GM19238 (cell line): ENCODE measurements around the gene CD7.

ENCODE experiments used
- DNase-seq: peaks from one replicate; pipeline ENCODE4 v3.0.0; 2011; ENCODE audit warnings: low spot score; ENCODE audit not compliant: insufficient read length

Gene CD7

GRCh38 chr17:82328141-82328993 lies 11.0 kb upstream of the CD7 start:
- no peak for DNase-seq

DNA sequence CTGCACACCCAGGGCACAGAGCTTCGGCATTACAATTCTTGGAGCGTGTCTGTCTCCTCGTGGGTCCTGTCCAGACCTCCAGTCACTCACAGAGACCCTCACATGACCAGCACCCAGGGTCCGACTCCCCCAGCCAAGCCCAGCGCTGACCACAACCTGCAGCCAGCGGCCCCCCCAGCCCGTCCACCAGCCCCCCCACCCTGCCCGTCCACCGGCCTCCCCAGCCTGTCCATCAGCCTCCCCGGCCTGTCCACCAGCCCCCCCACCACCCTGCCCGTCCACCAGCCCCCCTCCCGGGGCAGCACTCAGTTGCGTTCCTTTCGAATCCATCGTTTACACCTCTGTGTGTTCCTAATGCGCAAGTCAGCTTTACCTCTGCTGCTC lies 10.3 kb upstream of the CD7 start:
- no peak for DNase-seq

GRCh38 chr17:82327289-82327688 lies 9.9 kb upstream of the CD7 start:
- no peak for DNase-seq

DNA sequence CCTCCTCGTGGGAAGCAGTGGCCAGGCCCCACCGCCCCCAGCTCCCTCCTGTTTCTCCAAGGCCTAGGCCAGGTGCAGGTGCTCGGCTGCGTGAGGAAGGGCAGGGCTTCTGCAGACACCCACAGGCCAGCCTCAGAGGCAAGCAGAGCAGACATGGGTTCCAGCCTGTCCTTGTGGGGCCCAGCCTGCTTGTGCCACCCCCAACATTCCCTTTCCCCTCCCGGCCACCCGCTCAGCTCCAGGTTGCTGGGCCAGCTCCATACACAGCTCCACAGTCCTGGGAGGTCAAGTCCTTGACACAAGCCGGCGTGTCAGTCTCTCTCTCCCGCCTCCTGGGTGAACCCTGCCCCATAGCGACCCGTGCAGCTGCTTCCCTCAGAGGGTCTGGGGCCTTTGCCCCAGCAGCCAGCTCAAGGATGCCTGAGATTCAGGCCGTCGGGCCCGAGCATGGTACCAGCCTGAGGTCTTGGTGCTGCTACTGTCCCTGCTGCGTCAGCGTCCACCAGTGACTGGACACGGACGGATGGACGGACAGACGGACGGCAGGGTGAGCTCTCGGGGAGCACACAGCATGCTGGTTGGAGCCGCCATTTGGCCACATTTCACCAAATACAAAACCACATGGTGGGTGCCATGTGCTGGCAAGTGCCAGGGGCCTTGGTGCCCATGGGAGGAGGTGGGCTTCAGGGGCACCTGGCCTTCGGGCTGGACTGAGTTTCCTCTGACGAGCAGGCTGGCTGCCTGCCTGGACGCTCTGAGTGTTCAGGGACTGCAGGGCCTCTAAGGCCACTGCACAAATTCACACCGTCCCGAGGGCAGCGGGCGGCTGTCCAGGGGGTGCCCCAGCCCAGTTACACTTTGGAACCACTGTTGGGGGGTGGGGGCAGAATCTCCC lies 8.1 kb upstream of the CD7 start:
- DNase-seq, result no peak

DNA sequence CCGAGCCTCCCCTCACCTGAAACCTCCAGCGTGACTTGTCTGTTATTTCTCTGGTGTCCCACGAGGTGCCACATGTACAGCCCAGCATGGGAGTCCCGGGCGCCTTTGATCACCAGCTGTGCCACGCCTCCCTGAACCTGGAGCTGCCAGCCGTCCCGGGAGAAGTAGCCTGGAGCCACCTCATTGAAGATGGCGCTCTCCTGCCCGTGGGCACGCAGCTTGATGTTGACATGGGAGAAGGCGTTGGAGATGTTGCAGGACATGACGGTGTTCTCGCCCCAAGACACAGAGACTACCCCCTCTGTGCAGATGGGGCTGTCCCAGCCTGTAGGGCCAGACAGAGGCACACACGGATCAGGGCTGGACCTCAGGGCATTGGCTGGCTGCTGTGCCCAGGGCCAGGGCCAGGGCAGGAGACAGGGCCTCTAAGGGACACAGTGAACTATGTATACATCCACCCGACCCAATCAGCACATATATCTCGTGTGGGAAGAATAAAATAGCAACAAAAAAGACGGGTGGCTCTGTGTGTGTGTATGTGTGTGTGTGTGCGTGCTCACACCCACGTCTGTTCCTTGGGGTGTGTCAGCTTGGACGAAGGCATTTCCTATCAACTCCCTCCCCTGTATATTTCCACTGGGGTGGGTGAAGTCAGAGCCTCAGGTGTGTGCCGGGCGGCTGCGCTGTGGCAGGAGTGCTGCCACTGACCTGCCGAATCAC lies 7.3 kb upstream of the CD7 start:
- DNase-seq, result no peak

GRCh38 chr17:82323514-82324234 lies 6.3 kb upstream of the CD7 start:
- DNase-seq, result no peak

DNA sequence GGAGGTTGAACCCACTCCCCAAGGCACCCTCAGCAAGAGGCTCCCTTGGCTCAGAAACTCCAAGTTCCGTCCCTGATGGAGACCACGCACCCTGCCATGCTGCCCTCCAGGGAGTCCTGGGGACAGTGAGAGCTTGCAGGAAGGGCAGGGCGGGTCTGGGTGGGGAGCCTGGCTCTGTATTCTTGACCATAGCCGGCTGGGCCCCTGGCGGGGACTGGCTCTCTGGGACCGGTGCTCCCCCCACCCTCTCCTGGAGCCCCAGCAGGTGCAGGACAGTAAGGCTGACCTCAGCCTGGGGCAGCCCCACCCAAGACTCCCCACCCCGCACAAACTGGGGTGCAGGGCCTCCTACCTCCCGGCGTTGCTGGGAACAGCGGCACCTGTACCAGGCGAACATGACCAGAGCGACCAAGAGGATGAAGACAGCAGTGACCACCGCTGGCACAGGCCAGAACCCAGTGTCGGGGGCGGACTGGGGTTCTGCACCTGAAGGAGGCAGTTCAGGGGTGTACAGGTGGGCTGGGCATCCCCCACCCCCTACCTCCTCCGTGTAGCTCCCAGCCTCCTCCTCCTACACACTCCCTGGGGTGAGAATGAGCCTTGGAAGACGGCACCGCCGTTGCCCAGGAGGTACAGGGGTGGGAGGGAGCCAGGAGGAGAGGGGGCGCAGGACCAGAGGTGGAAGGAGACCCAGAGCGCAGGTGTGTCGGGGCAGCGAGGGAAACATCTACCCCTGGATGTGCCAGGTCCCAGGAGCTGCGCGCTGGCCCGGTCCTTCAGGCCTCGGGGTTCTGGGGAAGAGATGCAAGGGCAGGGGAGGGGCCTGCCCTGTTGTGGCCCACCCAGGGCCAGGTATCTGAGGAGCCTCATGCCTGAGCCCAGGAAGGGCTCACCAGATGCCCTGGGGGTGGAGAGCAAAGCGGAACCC lies 5.4 kb upstream of the CD7 start:
- DNase-seq, result no peak

GRCh38 chr17:82321947-82322466 lies 4.6 kb upstream of the CD7 start:
- DNase-seq, result no peak

- DNase-seq, result peak; percentile 71
These were observed 3.8 kb upstream of the CD7 start for GRCh38 chr17:82320956-82321927.

DNA sequence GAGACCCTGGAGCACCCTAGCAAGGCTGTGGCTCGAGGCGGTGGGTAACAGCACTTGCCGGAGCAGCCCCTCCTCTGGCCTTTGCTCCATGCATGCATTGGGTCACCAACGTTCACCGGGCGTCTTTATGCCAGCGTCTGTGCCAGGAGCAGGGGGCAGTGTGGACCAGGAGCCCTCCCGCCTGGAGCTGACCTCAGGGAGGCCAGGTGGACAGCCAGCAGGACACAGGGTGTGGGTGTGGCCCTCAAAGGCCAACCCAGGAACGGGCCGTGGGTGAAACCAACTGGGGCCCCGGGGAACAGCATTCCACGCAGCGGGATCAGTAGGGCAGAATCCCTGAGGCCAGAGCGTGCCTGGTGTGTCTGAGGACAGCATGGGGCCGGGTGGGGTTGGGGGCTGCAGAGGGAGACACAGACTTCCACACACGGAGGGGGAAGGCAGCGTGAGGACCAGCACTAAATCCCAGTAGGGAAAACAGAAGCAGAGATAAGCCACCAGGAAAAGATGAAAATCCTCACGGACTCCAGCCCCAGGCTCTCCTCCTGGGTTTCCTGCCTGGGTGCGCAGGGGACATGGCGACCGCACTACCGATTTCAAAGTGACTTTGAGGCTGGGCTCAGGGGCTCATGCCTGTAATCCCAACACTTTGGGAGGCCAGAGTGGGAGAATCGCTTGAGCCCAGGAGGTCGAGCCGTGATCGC lies 2.9 kb upstream of the CD7 start:
- no peak for DNase-seq

DNA sequence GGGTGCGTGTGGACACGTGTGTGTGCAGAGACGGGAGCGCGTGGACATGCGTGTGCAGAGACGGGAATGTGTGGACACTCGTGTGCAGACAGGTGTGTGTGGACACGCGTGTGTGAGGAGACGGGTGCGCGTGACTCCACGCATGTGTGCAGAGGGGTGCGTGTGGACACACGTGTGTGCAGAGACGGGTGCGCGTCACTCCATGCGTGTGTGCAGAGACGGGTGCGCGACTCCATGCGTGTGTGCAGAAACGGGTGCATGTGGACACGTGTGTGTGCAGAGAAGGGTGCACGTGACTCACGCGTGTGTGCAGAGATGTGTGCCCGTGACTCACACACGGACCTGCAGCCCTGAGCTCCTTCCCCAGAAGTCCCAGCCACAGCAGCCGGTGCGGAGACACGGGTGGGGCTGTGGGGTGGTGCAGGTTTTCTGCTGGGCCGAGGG lies 2.2 kb upstream of the CD7 start:
- no peak for DNase-seq

DNA sequence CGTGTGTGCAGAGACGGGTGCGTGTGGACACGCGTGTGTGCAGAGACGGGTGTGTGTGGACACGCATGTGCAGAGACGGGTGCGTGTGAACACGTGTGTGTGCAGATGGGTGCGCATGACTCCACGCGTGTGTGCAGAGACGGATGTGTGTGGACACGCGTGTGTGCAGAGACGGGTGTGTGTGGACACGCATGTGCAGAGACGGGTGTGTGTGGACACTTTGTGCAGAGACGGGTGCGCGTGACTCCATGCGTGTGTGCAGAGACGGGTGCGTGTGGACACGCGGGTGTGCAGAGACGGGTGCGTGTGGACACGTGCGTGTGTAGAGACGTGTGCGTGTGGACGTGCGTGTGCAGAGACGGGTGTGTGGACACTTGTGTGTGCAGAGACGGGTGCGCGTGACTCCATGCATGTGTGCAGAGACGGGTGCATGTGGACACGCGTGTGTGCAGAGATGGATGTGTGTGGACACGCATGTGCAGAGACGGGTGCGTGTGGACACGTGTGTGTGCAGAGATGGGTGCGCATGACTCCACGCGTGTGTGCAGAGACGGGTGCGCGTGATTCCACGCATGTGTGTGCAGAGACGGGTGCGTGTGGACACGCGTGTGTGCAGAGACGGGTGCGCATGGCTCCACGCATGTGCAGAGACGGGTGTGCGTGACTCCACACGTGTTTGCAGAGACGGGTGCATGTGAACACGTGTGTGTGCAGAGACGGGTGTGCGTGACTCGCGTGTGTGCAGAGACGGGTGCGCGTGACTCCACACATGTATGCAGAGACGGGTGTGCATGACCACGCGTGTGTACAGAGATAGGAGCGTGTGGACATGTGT lies 1.6 kb upstream of the CD7 start:
- no peak for DNase-seq

DNA sequence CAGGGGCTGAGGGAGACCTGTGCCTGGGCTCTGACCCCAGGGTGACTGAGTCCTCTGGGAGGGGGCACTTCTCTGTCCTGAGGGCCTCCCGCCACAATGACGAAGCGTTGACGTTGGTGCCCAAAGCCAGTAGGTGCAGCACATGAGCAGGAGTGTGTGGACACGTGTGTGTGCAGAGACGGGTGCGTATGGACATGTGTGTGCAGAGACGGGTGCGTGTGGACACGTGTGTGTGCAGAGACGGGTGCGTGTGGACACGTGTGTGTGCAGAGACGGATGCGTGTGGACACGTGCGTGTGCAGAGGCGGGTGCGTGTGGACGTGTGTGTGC lies 726 bp upstream of the CD7 start:
- DNase-seq, result no peak

DNA sequence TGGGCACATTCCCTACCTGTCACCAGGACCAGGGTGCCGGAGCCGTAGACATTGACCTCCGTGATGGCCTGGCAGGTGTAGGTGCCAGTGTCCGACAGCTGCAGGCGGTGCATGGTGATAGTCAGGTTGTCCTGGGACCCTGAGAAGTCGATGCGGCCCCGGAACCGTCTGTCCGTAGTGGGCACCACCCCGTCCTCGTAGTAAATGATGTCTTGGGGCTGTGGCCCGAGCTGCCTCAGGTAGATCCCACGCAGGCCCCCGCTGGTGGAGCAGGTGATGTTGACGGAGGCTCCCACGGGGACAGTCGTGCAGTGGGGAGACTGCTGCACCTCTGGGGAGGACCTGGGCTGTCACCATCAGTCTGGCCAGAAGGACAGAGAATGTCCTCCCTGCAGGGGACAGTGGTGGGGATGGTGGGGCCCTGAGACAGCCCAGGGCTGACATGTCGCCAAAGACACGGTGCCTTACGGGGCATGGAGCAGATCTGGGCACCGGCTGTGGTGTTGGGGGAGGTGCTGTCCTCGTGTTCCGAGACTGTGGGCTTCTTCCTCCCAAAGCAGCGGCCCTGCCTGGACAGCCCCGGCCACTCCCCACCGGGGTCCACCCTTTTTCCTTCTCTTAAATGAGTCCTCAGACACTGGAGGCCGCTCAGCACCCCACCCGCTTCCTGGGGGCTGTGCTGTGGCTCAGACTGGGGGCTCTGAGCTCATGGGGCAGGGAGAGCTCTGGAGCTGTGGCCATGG lies 586 bp downstream of the CD7 start:
- DNase-seq, result no peak

- DNase-seq, result no peak
These were observed 1.6 kb downstream of the CD7 start for GRCh38 chr17:82315703-82316358.
